MM.1S (cell line): ENCODE measurements around the gene ADGRL3.
A peak's percentile ranks its signal among the peaks of the same experiment; 100 is the strongest.

Experiments
- DNase-seq: peaks from one replicate; pipeline ENCODE4 v3.0.0-alpha.2; 2015
- H2AFZ ChIP-seq: fragments of 300-600 bp; sonication (generic); 2 replicates; pipeline ENCODE4 v1.6.0; 2016; ENCODE audit warnings: antibody characterized with exemption, low read length
- H3F3A ChIP-seq: fragments of 300-600 bp; sonication (generic); 2 replicates; pipeline ENCODE4 v1.6.1; 2016; ENCODE audit warnings: mild to moderate bottlenecking, antibody characterized with exemption, low read length, moderate library complexity, mixed read lengths; ENCODE audit not compliant: insufficient read depth
- H3K27ac ChIP-seq: fragments of 300-600 bp; sonication (generic); 2 replicates; pipeline ENCODE4 v1.5.1; 2016; ENCODE audit warnings: mild to moderate bottlenecking, low read length
- H3K27me3 ChIP-seq: fragments of 300-600 bp; sonication (generic); replicated peaks from 2 replicates; pipeline ENCODE4 v1.6.0; 2016; ENCODE audit warnings: low read length; ENCODE audit not compliant: insufficient read depth
- H3K36me3 ChIP-seq: fragments of 300-600 bp; sonication (generic); replicated peaks from 2 replicates; pipeline ENCODE4 v1.6.1; 2016; ENCODE audit warnings: mild to moderate bottlenecking, low read length, mixed read lengths; ENCODE audit not compliant: insufficient read depth
- H3K4me1 ChIP-seq: fragments of 300-600 bp; sonication (generic); 2 replicates; pipeline ENCODE4 v1.6.1; 2016; ENCODE audit warnings: low read length, mixed read lengths
- H3K4me2 ChIP-seq: fragments of 300-600 bp; sonication (generic); 2 replicates; pipeline ENCODE4 v1.6.0; 2016; ENCODE audit warnings: low read depth, low read length
- H3K4me3 ChIP-seq: fragments of 300-600 bp; sonication (generic); 2 replicates; pipeline ENCODE4 v1.5.1; 2016; ENCODE audit warnings: low read length, mixed read lengths
- H3K79me2 ChIP-seq: fragments of 300-600 bp; sonication (generic); 2 replicates; pipeline ENCODE4 v1.6.1; 2016; ENCODE audit warnings: mixed run types, low read length, mixed read lengths
- H3K9ac ChIP-seq: fragments of 300-600 bp; sonication (generic); 2 replicates; pipeline ENCODE4 v1.6.1; 2016; ENCODE audit warnings: low read length, mixed read lengths
- H3K9me2 ChIP-seq: fragments of 300-600 bp; sonication (generic); replicated peaks from 2 replicates; pipeline ENCODE4 v1.6.1; 2016; ENCODE audit warnings: mild to moderate bottlenecking, low read length, mixed read lengths; ENCODE audit not compliant: insufficient read depth
- H3K9me3 ChIP-seq: fragments of 300-600 bp; sonication (generic); replicated peaks from 2 replicates; pipeline ENCODE4 v1.6.1; 2016; ENCODE audit warnings: mild to moderate bottlenecking, low read length, mixed read lengths; ENCODE audit not compliant: insufficient read depth
- H4K20me1 ChIP-seq: fragments of 300-600 bp; sonication (generic); 2 replicates; pipeline ENCODE4 v1.6.1; 2016; ENCODE audit warnings: mild to moderate bottlenecking, low read length, moderate library complexity, mixed read lengths; ENCODE audit not compliant: insufficient read depth
- EZH2 ChIP-seq: fragments of 300-600 bp; sonication (generic); optimal IDR thresholded peaks from 2 replicates; pipeline ENCODE3; 2017; ENCODE audit warnings: low read depth, mild to moderate bottlenecking, antibody characterized with exemption, low read length, mixed read lengths
- EZH2phosphoT487 ChIP-seq: fragments of 300-600 bp; sonication (generic); IDR thresholded peaks from 2 replicates; pipeline ENCODE4 v1.6.1; 2018; ENCODE audit warnings: antibody characterized with exemption, low read length
- TF ChIP-seq, protein P1 (sequence below): fragments of 300-600 bp; sonication (generic); IDR thresholded peaks from 2 replicates; pipeline ENCODE4 v1.5.1; 2016; ENCODE audit warnings: antibody characterized with exemption, low read length, mixed read lengths

The ADGRL3 gene

DNA sequence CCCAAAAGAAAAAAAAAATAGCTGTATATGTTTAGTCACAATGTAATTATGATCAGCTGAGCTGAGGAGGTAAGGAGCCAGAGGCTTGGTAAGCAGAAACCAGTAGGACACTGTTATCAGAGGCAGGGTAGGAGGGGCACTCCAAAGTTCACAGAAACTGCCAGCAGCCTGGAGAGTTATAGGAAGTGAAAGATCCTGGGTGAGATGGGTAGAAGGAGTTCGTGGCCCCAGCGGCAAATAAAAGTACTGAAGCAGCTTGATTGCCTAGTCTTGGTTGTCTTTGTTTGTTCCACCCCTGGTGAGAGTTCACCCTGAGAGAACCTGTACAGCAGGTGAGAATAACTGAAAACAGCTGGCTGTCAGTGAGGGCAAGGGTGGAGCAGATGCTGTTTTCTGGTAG, 340.8 kb downstream of the ADGRL3 start:
- Histone ChIP-seq H3K9me3 (no peaks in the 10 kb centered on the region), H3K9me2 (no peaks in the 10 kb centered on the region), H2AFZ (no peak overlapping the region), H3K79me2 (no peaks in the 10 kb centered on the region), H3K9ac (no peak overlapping the region), H3K27ac (no peak overlapping the region), H3K4me2 (no peak overlapping the region), H3K4me1 (no peaks in the 10 kb centered on the region), H3K27me3 (no peaks in the 10 kb centered on the region), H3K36me3 (no peaks in the 10 kb centered on the region), H4K20me1 (no peaks in the 10 kb centered on the region), H3F3A (no peaks in the 10 kb centered on the region), H3K4me3 (no peak overlapping the region)
- DNase-seq: peak; percentile 66
- TF ChIP-seq EZH2phosphoT487 (no peak), EZH2 (no peak)
- TF ChIP-seq, protein P1, sequence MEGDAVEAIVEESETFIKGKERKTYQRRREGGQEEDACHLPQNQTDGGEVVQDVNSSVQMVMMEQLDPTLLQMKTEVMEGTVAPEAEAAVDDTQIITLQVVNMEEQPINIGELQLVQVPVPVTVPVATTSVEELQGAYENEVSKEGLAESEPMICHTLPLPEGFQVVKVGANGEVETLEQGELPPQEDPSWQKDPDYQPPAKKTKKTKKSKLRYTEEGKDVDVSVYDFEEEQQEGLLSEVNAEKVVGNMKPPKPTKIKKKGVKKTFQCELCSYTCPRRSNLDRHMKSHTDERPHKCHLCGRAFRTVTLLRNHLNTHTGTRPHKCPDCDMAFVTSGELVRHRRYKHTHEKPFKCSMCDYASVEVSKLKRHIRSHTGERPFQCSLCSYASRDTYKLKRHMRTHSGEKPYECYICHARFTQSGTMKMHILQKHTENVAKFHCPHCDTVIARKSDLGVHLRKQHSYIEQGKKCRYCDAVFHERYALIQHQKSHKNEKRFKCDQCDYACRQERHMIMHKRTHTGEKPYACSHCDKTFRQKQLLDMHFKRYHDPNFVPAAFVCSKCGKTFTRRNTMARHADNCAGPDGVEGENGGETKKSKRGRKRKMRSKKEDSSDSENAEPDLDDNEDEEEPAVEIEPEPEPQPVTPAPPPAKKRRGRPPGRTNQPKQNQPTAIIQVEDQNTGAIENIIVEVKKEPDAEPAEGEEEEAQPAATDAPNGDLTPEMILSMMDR: no peak

DNA sequence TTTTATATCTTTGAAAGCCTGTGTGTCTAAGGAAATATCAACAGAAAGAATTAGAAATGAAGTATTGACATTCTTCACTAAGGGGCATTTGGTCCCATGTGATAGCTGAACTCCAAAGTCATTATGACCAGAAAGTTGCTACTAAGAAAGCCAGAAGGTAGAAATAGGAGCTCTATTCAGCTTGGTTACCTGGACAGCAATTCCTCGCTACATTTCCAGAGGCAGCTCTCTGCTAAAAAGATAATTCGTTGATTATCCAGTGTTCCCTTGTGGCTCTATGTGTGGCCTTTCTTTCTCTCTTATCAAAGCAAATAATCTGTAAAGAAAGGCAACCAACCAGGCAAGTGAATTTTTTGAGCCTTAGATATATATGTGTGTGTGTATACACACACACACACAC, 341.3 kb downstream of the ADGRL3 start:
- Histone ChIP-seq H3K36me3 (no peaks in the 10 kb centered on the region), H3K27me3 (no peaks in the 10 kb centered on the region), H3K9me3 (no peaks in the 10 kb centered on the region), H4K20me1 (no peaks in the 10 kb centered on the region), H3K4me1 (no peaks in the 10 kb centered on the region), H3K27ac (no peak overlapping the region), H3K9me2 (no peaks in the 10 kb centered on the region), H3K4me2 (no peak overlapping the region), H3F3A (no peaks in the 10 kb centered on the region), H3K4me3 (no peak overlapping the region), H2AFZ (no peak overlapping the region), H3K79me2 (no peaks in the 10 kb centered on the region), H3K9ac (no peak overlapping the region)
- no peak for DNase-seq
- TF ChIP-seq EZH2: no peak
- no peak for TF ChIP-seq EZH2phosphoT487
- TF ChIP-seq, protein P1: no peak

DNA sequence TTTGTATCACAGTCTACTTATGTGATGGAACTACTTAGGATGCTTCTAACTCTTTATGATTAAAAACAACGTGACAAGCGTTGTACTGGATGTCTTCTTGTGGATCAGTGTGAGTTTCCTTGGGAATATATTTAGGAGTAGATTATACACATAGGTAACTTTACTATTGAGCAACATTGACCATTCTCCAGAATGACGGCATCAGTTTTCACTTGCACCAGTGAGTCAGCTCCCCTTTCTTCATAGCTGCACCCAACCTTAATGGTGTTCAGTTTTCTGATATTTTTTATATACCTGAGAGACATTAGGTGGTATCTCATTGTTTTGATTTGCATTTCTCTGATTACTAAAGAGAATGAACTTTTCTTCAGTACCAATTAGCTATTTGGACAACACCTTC, 343.9 kb downstream of the ADGRL3 start:
- Histone ChIP-seq H3F3A (no peaks in the 10 kb centered on the region), H2AFZ (no peak overlapping the region), H4K20me1 (no peaks in the 10 kb centered on the region), H3K4me3 (no peak overlapping the region), H3K36me3 (no peaks in the 10 kb centered on the region), H3K4me2 (no peak overlapping the region), H3K79me2 (no peaks in the 10 kb centered on the region), H3K9me3 (no peaks in the 10 kb centered on the region), H3K27ac (no peak overlapping the region), H3K9me2 (no peaks in the 10 kb centered on the region), H3K4me1 (no peaks in the 10 kb centered on the region), H3K9ac (no peak overlapping the region), H3K27me3 (no peaks in the 10 kb centered on the region)
- TF ChIP-seq EZH2 (no peak), EZH2phosphoT487 (no peak)
- TF ChIP-seq, protein P1: no peak
- no peak for DNase-seq
